HG02623 (cell line): ENCODE results near the gene SPAG16.
"Not testable (repeated sequence)": the region's sequence is repeated elsewhere in the genome, so short reads cannot be mapped to it uniquely, and the experiment has no call there.

ENCODE experiments used
- ATAC-seq: cut with Tn5 transposase; IDR thresholded peaks from one replicate; pipeline ENCODE4 v1.9.1; 2021; ENCODE audit warnings: moderate library complexity; ENCODE audit not compliant: unreplicated experiment

The SPAG16 gene

GRCh38 chr2:213266421-213266820 lies 17.8 kb upstream of the SPAG16 start:
- ATAC-seq = no peak

GRCh38 chr2:213271947-213272346 lies 12.3 kb upstream of the SPAG16 start:
- no peak for ATAC-seq

- no peak for ATAC-seq
Measured at GRCh38 chr2:213274143-213274542, 10.1 kb upstream of the SPAG16 start.

GRCh38 chr2:213275265-213275664 lies 9.0 kb upstream of the SPAG16 start:
- ATAC-seq = no peak

GRCh38 chr2:213277134-213277533 lies 7.1 kb upstream of the SPAG16 start:
- ATAC-seq = not testable (repeated sequence)

GRCh38 chr2:213279116-213279620 lies 5.1 kb upstream of the SPAG16 start:
- ATAC-seq = no peak

- ATAC-seq = no peak
Measured at GRCh38 chr2:213279971-213280370, 4.3 kb upstream of the SPAG16 start.

- no peak for ATAC-seq
Measured at GRCh38 chr2:213281156-213281555, 3.1 kb upstream of the SPAG16 start.

GRCh38 chr2:213285404-213285803 lies 1.1 kb downstream of the SPAG16 start:
- no peak for ATAC-seq

- no peak for ATAC-seq
Measured at GRCh38 chr2:213286161-213286560, 1.9 kb downstream of the SPAG16 start.

- ATAC-seq = no peak
Measured at GRCh38 chr2:213288913-213289700, 4.8 kb downstream of the SPAG16 start.

GRCh38 chr2:213290501-213290900 lies 6.2 kb downstream of the SPAG16 start:
- ATAC-seq = no peak

- ATAC-seq = no peak
Measured at GRCh38 chr2:213296270-213296669, 12.0 kb downstream of the SPAG16 start.

- no peak for ATAC-seq
Measured at GRCh38 chr2:213306316-213306942, 22.2 kb downstream of the SPAG16 start.

GRCh38 chr2:213315168-213315876 lies 31.1 kb downstream of the SPAG16 start:
- ATAC-seq = no peak

GRCh38 chr2:213316001-213316735 lies 31.9 kb downstream of the SPAG16 start:
- ATAC-seq = no peak

GRCh38 chr2:213317929-213318328 lies 33.7 kb downstream of the SPAG16 start:
- ATAC-seq = no peak

GRCh38 chr2:213320604-213321003 lies 36.3 kb downstream of the SPAG16 start:
- ATAC-seq = no peak

- ATAC-seq = no peak
Measured at GRCh38 chr2:213336253-213336770, 52.0 kb downstream of the SPAG16 start.

GRCh38 chr2:213353419-213353818 lies 69.2 kb downstream of the SPAG16 start:
- no peak for ATAC-seq

- no peak for ATAC-seq
Measured at GRCh38 chr2:213376644-213377043, 92.4 kb downstream of the SPAG16 start.
